ENCODE results near the gene THBS3.
A peak's percentile ranks its signal among the peaks of the same experiment; 100 is the strongest.

THBS3 gene

GRCh38 chr1:155254714-155255242 lies 47.1 kb upstream of the THBS3 start:
- H3K4me1 ChIP-seq (ENCODE audit: insufficient read depth, low read length, poor library complexity, severe bottlenecking) = peaks cover 26% of the 10 kb centered on the region
- H3K27me3 ChIP-seq (ENCODE audit: insufficient read depth, low read length, poor library complexity, severe bottlenecking) = no peaks in the 10 kb centered on the region
- H3K4me3 ChIP-seq (ENCODE audit: low read length, poor library complexity, severe bottlenecking) = peak overlapping the region; percentile 79
- peak overlapping the region; percentile 85 for H3K4me2 ChIP-seq (ENCODE audit: low read depth, low read length, poor library complexity, severe bottlenecking)
- H3K9me3 ChIP-seq (ENCODE audit: insufficient read depth, low read depth, low read length) = no peaks in the 10 kb centered on the region
- H3K9me2 ChIP-seq (replicated peaks; ENCODE audit: low read depth, low read length) = no peaks in the 10 kb centered on the region
- H3K36me3 ChIP-seq (ENCODE audit: insufficient read depth, low read length) = peaks cover 3% of the 10 kb centered on the region; the same call in 1 of the 2 replicates
- peak overlapping the region; percentile 60 for H2AFZ ChIP-seq (ENCODE audit: low read length)
- H3K79me2 ChIP-seq (ENCODE audit: insufficient read depth, low read length) = peaks cover 9% of the 10 kb centered on the region; the same call in 1 of the 2 replicates
- H3F3A ChIP-seq (ENCODE audit: low read depth) = no peaks in the 10 kb centered on the region; the same call in 1 of the 2 replicates
- H3K9ac ChIP-seq (ENCODE audit: low read depth, low read length, poor library complexity, severe bottlenecking) = peak overlapping the region; percentile 77
- no peak for TF ChIP-seq CTCF (conservative IDR thresholded peaks at IDR 0.05; ENCODE audit: low read length)
- H4K20me1 ChIP-seq (ENCODE audit: insufficient read depth, low read length, poor library complexity, severe bottlenecking) = no peaks in the 10 kb centered on the region

GRCh38 chr1:155254228-155254713 lies 46.6 kb upstream of the THBS3 start:
- H3K4me3 ChIP-seq (ENCODE audit: low read length, poor library complexity, severe bottlenecking) = peak overlapping the region; percentile 79
- H3K9me3 ChIP-seq (ENCODE audit: insufficient read depth, low read depth, low read length) = no peaks in the 10 kb centered on the region
- TF ChIP-seq EZH2phosphoT487 (IDR thresholded peaks at IDR 0.05; ENCODE audit: borderline replicate concordance) = no peak
- no peaks in the 10 kb centered on the region for H3K27me3 ChIP-seq (ENCODE audit: insufficient read depth, low read length, poor library complexity, severe bottlenecking)
- no peaks in the 10 kb centered on the region; the same call in 1 of the 2 replicates for H3F3A ChIP-seq (ENCODE audit: low read depth)
- H3K79me2 ChIP-seq (ENCODE audit: insufficient read depth, low read length) = peaks cover 9% of the 10 kb centered on the region; the same call in 1 of the 2 replicates
- peaks cover 3% of the 10 kb centered on the region; the same call in 1 of the 2 replicates for H3K36me3 ChIP-seq (ENCODE audit: insufficient read depth, low read length)
- no peaks in the 10 kb centered on the region for H3K9me2 ChIP-seq (replicated peaks; ENCODE audit: low read depth, low read length)
- H2AFZ ChIP-seq (ENCODE audit: low read length) = no peak overlapping the region
- H3K4me1 ChIP-seq (ENCODE audit: insufficient read depth, low read length, poor library complexity, severe bottlenecking) = peaks cover 26% of the 10 kb centered on the region
- H3K4me2 ChIP-seq (ENCODE audit: low read depth, low read length, poor library complexity, severe bottlenecking) = peak overlapping the region; percentile 85
- no peaks in the 10 kb centered on the region for H4K20me1 ChIP-seq (ENCODE audit: insufficient read depth, low read length, poor library complexity, severe bottlenecking)
- peak overlapping the region; percentile 77 for H3K9ac ChIP-seq (ENCODE audit: low read depth, low read length, poor library complexity, severe bottlenecking)

GRCh38 chr1:155253797-155254196 lies 46.1 kb upstream of the THBS3 start:
- H3K36me3 ChIP-seq (ENCODE audit: insufficient read depth, low read length) = peaks cover 3% of the 10 kb centered on the region; the same call in 1 of the 2 replicates
- peaks cover 9% of the 10 kb centered on the region; the same call in 1 of the 2 replicates for H3K79me2 ChIP-seq (ENCODE audit: insufficient read depth, low read length)
- no peaks in the 10 kb centered on the region for H3K27me3 ChIP-seq (ENCODE audit: insufficient read depth, low read length, poor library complexity, severe bottlenecking)
- H3F3A ChIP-seq (ENCODE audit: low read depth) = no peaks in the 10 kb centered on the region; the same call in 1 of the 2 replicates
- peak overlapping the region; percentile 85 for H3K4me2 ChIP-seq (ENCODE audit: low read depth, low read length, poor library complexity, severe bottlenecking)
- peak overlapping the region; percentile 79 for H3K4me3 ChIP-seq (ENCODE audit: low read length, poor library complexity, severe bottlenecking)
- no peaks in the 10 kb centered on the region for H3K9me3 ChIP-seq (ENCODE audit: insufficient read depth, low read depth, low read length)
- H3K4me1 ChIP-seq (ENCODE audit: insufficient read depth, low read length, poor library complexity, severe bottlenecking) = peaks cover 26% of the 10 kb centered on the region
- peak overlapping the region; percentile 77 for H3K9ac ChIP-seq (ENCODE audit: low read depth, low read length, poor library complexity, severe bottlenecking)
- no peaks in the 10 kb centered on the region for H3K9me2 ChIP-seq (replicated peaks; ENCODE audit: low read depth, low read length)
- TF ChIP-seq CTCF (conservative IDR thresholded peaks at IDR 0.05; ENCODE audit: low read length) = no peak
- no peak for TF ChIP-seq EZH2phosphoT487 (IDR thresholded peaks at IDR 0.05; ENCODE audit: borderline replicate concordance)
- H2AFZ ChIP-seq (ENCODE audit: low read length) = no peak overlapping the region
- no peaks in the 10 kb centered on the region for H4K20me1 ChIP-seq (ENCODE audit: insufficient read depth, low read length, poor library complexity, severe bottlenecking)

Data from Loucy (cell line).